DMS153 treated with DMSO at 0.1 percent for 48 hours (cell line): Measurements from ENCODE around the gene PLIN4.
"Not testable (repeated sequence)": the region's sequence is repeated elsewhere in the genome, so short reads cannot be mapped to it uniquely, and the experiment has no call there.

ENCODE experiments used
- DNase-seq: peaks from one replicate; lab custom pipeline; 2025; ENCODE audit not compliant: unreplicated experiment; lab: John Stamatoyannopoulos, UW

Gene PLIN4

GRCh38 chr19:4547303-4548237, 29.3 kb upstream of the PLIN4 start:
- no peak for DNase-seq

GRCh38 chr19:4543842-4544647, 25.8 kb upstream of the PLIN4 start:
- no peak for DNase-seq

GRCh38 chr19:4542896-4543841, 24.9 kb upstream of the PLIN4 start:
- DNase-seq = no peak

GRCh38 chr19:4541806-4542145, 23.5 kb upstream of the PLIN4 start:
- DNase-seq = not testable (repeated sequence)

- no peak for DNase-seq
Measured at GRCh38 chr19:4541114-4541805, 23.0 kb upstream of the PLIN4 start.

- no peak for DNase-seq
Measured at GRCh38 chr19:4539693-4540581, 21.7 kb upstream of the PLIN4 start, which contains the start of gene LRG1. Gene LRG1 (minus strand): TSS chr19:4540036. CDS start chr19:4540013, 23 bp downstream.

GRCh38 chr19:4539169-4539692, 20.9 kb upstream of the PLIN4 start:
- no peak for DNase-seq

GRCh38 chr19:4538601-4538954, 20.3 kb upstream of the PLIN4 start:
- no peak for DNase-seq

- peak; percentile 14 for DNase-seq
Measured at GRCh38 chr19:4537953-4538600, 19.8 kb upstream of the PLIN4 start.

GRCh38 chr19:4536798-4537197, 18.5 kb upstream of the PLIN4 start:
- DNase-seq = no peak

GRCh38 chr19:4534836-4535658, 16.8 kb upstream of the PLIN4 start, which contains the start of gene PLIN5:
Gene PLIN5 (minus strand): TSS chr19:4535224. CDS start chr19:4534074, 1,150 bp downstream.
- DNase-seq = peak; percentile 14

GRCh38 chr19:4533835-4534424, 15.6 kb upstream of the PLIN4 start:
- DNase-seq = no peak

- DNase-seq = no peak
Measured at GRCh38 chr19:4533334-4533733, 15.0 kb upstream of the PLIN4 start.

GRCh38 chr19:4531562-4532165, 13.4 kb upstream of the PLIN4 start:
- no peak for DNase-seq

- DNase-seq = no peak
Measured at GRCh38 chr19:4529924-4530522, 11.7 kb upstream of the PLIN4 start.

GRCh38 chr19:4528843-4529242, 10.6 kb upstream of the PLIN4 start:
- DNase-seq = no peak
